GM12878 (cell line): ENCODE measurements around the gene GNAQ. TPM values are rescaled to one million over a fixed set of nuclear protein-coding genes. Genes with fewer than 3 reads are reported as not detected.

Source experiments
- ATAC-seq: fragments of 200-7000 bp; cut with Tn5 transposase; 3 replicates; pipeline ENCODE4 v1.9.1; 2020; ENCODE audit warnings: mild to moderate bottlenecking, moderate library complexity
- BruUV-seq: library from RNA; stranded (reverse); fragments of 400-500 nt; replicated peaks from 2 replicates; lab custom pipeline; 2021; lab: Mats Ljungman, UMichigan
- CTCF ChIA-PET: fragments of 300-600 bp; sonication (Branson Sonifier 250); formaldehyde crosslinking; extraction: SDS; loops from one replicate; lab custom pipeline; 2021; ENCODE audit warnings: inconsistent platforms; lab: Yijun Ruan, JAX
- POLR2A ChIA-PET: fragments of 350-600 bp; formaldehyde crosslinking; extraction: SDS; loops from one replicate; lab custom pipeline; 2021; ENCODE audit warnings: inconsistent platforms; lab: Charles Lee
- RAD21 ChIA-PET: fragments of 300-600 bp; sonication (Branson Sonifier 250); formaldehyde crosslinking; loops from one replicate; lab custom pipeline; 2023; ENCODE audit warnings: antibody characterized with exemption; ENCODE audit not compliant: unreplicated experiment; lab: Charles Lee
- SMC1A ChIA-PET: fragments of 300-600 bp; sonication (Branson Sonifier 250); formaldehyde crosslinking; loops from one replicate; lab custom pipeline; 2023; ENCODE audit not compliant: unreplicated experiment, uncharacterized antibody; lab: Charles Lee
- DNase-seq: peaks from one replicate; pipeline ENCODE4 v3.0.0-alpha.2; 2011; ENCODE audit warnings: low read depth, low spot score
- FAIRE-seq: peaks from 3 replicates; lab custom pipeline; 2011; peaks lifted over from hg19 to GRCh38; lab: Jason Lieb, UNC
- H2AFZ ChIP-seq: 2 replicates; pipeline ENCODE4 v1.6.0; 2011; ENCODE audit warnings: low read depth, low read length, control low read depth; ENCODE audit not compliant: control insufficient read depth
- H3K27ac ChIP-seq: 2 replicates; pipeline ENCODE4 v1.5.1; 2011; ENCODE audit warnings: control low read depth; ENCODE audit not compliant: control insufficient read depth, insufficient read depth
- H3K27me3 ChIP-seq, 2 experiments: replicated peaks in 1 of 2; 2 replicates each; pipeline versions ENCODE4 v1.6.0 to v1.6.1; 2011; ENCODE audit warnings: low read length in 1 of 2; ENCODE audit not compliant: control insufficient read depth in 2 of 2, insufficient read depth in 2 of 2
- H3K36me3 ChIP-seq, 2 experiments: 2 replicates each; pipeline ENCODE4 v1.5.1; 2011; ENCODE audit warnings: low read length in 1 of 2; ENCODE audit not compliant: control insufficient read depth in 2 of 2, insufficient read depth in 2 of 2
- H3K4me1 ChIP-seq: 2 replicates; pipeline ENCODE4 v1.6.1; 2011; ENCODE audit warnings: mild to moderate bottlenecking, low read length, moderate library complexity, mixed read lengths; ENCODE audit not compliant: control insufficient read depth, insufficient read depth
- H3K4me2 ChIP-seq: 2 replicates; pipeline ENCODE4 v1.6.0; 2011; ENCODE audit warnings: control low read depth; ENCODE audit not compliant: control insufficient read depth, insufficient read depth
- H3K4me3 ChIP-seq: fragments of 200-600 bp; sonication (generic); 2 replicates; pipeline ENCODE4 v1.5.1; 2016
- H3K79me2 ChIP-seq: 2 replicates; pipeline ENCODE4 v1.6.0; 2011; ENCODE audit warnings: low read length; ENCODE audit not compliant: control insufficient read depth, insufficient read depth
- H3K9ac ChIP-seq: 2 replicates; pipeline ENCODE4 v1.8.0; 2011; ENCODE audit warnings: low read length, control low read depth, mixed read lengths; ENCODE audit not compliant: control insufficient read depth, insufficient read depth
- H3K9me3 ChIP-seq: replicated peaks from 3 replicates; pipeline ENCODE4 v1.5.1; 2011; ENCODE audit warnings: mild to moderate bottlenecking, low read length; ENCODE audit not compliant: control insufficient read depth, insufficient read depth
- H4K20me1 ChIP-seq: 2 replicates; pipeline ENCODE4 v1.6.0; 2011; ENCODE audit not compliant: control insufficient read depth, insufficient read depth
- ATF7 ChIP-seq: fragments of 450-650 bp; IDR thresholded peaks from 2 replicates; pipeline ENCODE4 v1.6.1; 2016; ENCODE audit warnings: low read depth, mild to moderate bottlenecking
- CBFB ChIP-seq: IDR thresholded peaks from 2 replicates; pipeline ENCODE4 v1.6.1; 2016; ENCODE audit warnings: antibody characterized with exemption, low read depth
- CBX5 ChIP-seq: sonication (generic); IDR thresholded peaks from 2 replicates; pipeline ENCODE4 v1.6.1; 2016; ENCODE audit warnings: low read depth, moderate library complexity, mild to moderate bottlenecking, inconsistent platforms
- CHD1 ChIP-seq: IDR thresholded peaks from 2 replicates; pipeline ENCODE4 v1.6.1; 2012; ENCODE audit warnings: low read depth, low read length, improper control_type of control experiment
- CHD4 ChIP-seq: fragments of 200-600 bp; sonication (generic); IDR thresholded peaks from 2 replicates; pipeline ENCODE4 v1.6.1; 2016; ENCODE audit warnings: mild to moderate bottlenecking
- DPF2 ChIP-seq: fragments of 450-650 bp; IDR thresholded peaks from 2 replicates; pipeline ENCODE4 v1.6.1; 2017; ENCODE audit warnings: mild to moderate bottlenecking
- FOXK2 ChIP-seq: fragments of 450-650 bp; IDR thresholded peaks from 2 replicates; pipeline ENCODE4 v1.6.1; 2017; ENCODE audit warnings: mild to moderate bottlenecking, moderate library complexity
- JUND ChIP-seq: IDR thresholded peaks from 2 replicates; pipeline ENCODE4 v1.6.1; 2012; ENCODE audit warnings: low read depth, mild to moderate bottlenecking, low read length, improper control_type of control experiment, moderate library complexity
- KLF5 ChIP-seq: fragments of 450-650 bp; IDR thresholded peaks from 2 replicates; pipeline ENCODE4 v1.6.1; 2014; ENCODE audit warnings: mild to moderate bottlenecking; ENCODE audit not compliant: partially characterized antibody
- NFYB ChIP-seq: IDR thresholded peaks from 2 replicates; pipeline ENCODE4 v1.6.1; 2011; ENCODE audit warnings: low read depth, mild to moderate bottlenecking, low read length, improper control_type of control experiment, moderate library complexity; ENCODE audit not compliant: insufficient read depth
- PBX3 ChIP-seq: IDR thresholded peaks from 2 replicates; pipeline ENCODE4 v1.6.1; 2011; ENCODE audit warnings: mild to moderate bottlenecking, low read depth, low read length, moderate library complexity; ENCODE audit not compliant: insufficient replicate concordance
- POLR2AphosphoS5 ChIP-seq: IDR thresholded peaks from 2 replicates; pipeline ENCODE4 v1.6.1; 2011; ENCODE audit warnings: mild to moderate bottlenecking, low read length, inconsistent platforms
- SMAD1 ChIP-seq: fragments of 450-650 bp; IDR thresholded peaks from 2 replicates; pipeline ENCODE4 v1.6.1; 2018; ENCODE audit warnings: mild to moderate bottlenecking, low read depth; ENCODE audit not compliant: partially characterized antibody
- SREBF1 ChIP-seq: IDR thresholded peaks from 2 replicates; pipeline ENCODE4 v1.6.1; 2012; ENCODE audit warnings: mild to moderate bottlenecking, low read length
- WGBS: methylation state at CpG from one replicate; pipeline ENCODE4 v1.1.6; 2016; ENCODE audit warnings: low lambda C conversion rate; ENCODE audit not compliant: insufficient replicate concordance, insufficient coverage; ENCODE audit errors: missing lambda C conversion rate; 5-methylcytosine and 5-hydroxymethylcytosine counted together
- in situ Hi-C: fragments of 300-500 bp; cut with MboI; formaldehyde crosslinking; loops from 9 replicates; pipeline ENCODE4 v1.14.3; 2018; ENCODE audit warnings: mixed read lengths
- intact Hi-C: fragments of 100-400 bp; cut with micrococcal nuclease; formaldehyde crosslinking; loops from one replicate; pipeline ENCODE4 v1.14.2; 2022; ENCODE audit not compliant: unreplicated experiment
- polyA plus RNA-seq, 11 experiments: library from polyadenylated mRNA; depleted of rRNA in 4 of 11; unstranded in 6 of 11; stranded (reverse) in 5 of 11; fragments of >200 nt; fragmentation: Nextera tagmentation in 4 of 11; fragmentation: Illumina TruSeq in 1 of 11; extraction: Ambion mirVana in 4 of 11; extraction: Trizol in 1 of 11; gene quantifications; 1 replicate in 1 of 11; 2 replicates in 10 of 11; pipeline versions ENCODE4 v1.2.1 to v1.2.3, GENCODE V29; 2011 to 2016; ENCODE audit warnings: inconsistent platforms in 2 of 11, missing spikeins in 2 of 11, low read depth in 1 of 11
- total RNA-seq, 4 experiments: library from RNA; depleted of rRNA in 3 of 4; stranded (reverse); fragments of >200 nt in 3 of 4; fragmentation: Illumina TruSeq in 1 of 4; extraction: Trizol in 1 of 4; gene quantifications; 2 replicates each; pipeline versions ENCODE4 v1.2.1 to v1.2.3, GENCODE V29; 2013 to 2021
- TF ChIP-seq, protein P1 (sequence below), 3 experiments: IDR thresholded peaks in 2 of 3; conservative IDR thresholded peaks in 1 of 3; 2 replicates each; pipeline ENCODE4 v1.5.1; 2011; ENCODE audit warnings: low read depth in 3 of 3, low read length in 3 of 3, mild to moderate bottlenecking in 3 of 3, control low read depth in 2 of 3, moderate library complexity in 2 of 3, inconsistent platforms in 1 of 3, mixed read lengths in 1 of 3; ENCODE audit not compliant: control insufficient read depth in 2 of 3, insufficient read depth in 1 of 3; ENCODE audit errors: extremely low read depth in 1 of 3
- TF ChIP-seq, protein P2 (sequence below): fragments of 450-650 bp; IDR thresholded peaks from 2 replicates; pipeline ENCODE4 v1.6.1; 2018; ENCODE audit warnings: borderline replicate concordance, mild to moderate bottlenecking; ENCODE audit not compliant: partially characterized antibody

Gene GNAQ
- total and polyA plus RNA-seq, 10 of the 15 experiments (the other 5 are each of a cell fraction or from before 2014, with no cell fraction given) = 0.15 to 47.2 (median 0.49) TPM

- TF ChIP-seq, protein P1, sequence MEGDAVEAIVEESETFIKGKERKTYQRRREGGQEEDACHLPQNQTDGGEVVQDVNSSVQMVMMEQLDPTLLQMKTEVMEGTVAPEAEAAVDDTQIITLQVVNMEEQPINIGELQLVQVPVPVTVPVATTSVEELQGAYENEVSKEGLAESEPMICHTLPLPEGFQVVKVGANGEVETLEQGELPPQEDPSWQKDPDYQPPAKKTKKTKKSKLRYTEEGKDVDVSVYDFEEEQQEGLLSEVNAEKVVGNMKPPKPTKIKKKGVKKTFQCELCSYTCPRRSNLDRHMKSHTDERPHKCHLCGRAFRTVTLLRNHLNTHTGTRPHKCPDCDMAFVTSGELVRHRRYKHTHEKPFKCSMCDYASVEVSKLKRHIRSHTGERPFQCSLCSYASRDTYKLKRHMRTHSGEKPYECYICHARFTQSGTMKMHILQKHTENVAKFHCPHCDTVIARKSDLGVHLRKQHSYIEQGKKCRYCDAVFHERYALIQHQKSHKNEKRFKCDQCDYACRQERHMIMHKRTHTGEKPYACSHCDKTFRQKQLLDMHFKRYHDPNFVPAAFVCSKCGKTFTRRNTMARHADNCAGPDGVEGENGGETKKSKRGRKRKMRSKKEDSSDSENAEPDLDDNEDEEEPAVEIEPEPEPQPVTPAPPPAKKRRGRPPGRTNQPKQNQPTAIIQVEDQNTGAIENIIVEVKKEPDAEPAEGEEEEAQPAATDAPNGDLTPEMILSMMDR (IDR thresholded peaks at IDR 0.05 in 2 of 3, conservative IDR thresholded peaks at IDR 0.05 in 1 of 3; ENCODE audit: control insufficient read depth in 2 of 3, extremely low read depth in 1 of 3, insufficient read depth in 1 of 3, low read depth in 3 of 3, low read length in 3 of 3) = no peak
- TF ChIP-seq ATF7 = no peak
- TF ChIP-seq DPF2 = no peak
- no peak for TF ChIP-seq SREBF1
- TF ChIP-seq CHD1 = no peak
- TF ChIP-seq NFYB = no peak
- TF ChIP-seq, protein P2, sequence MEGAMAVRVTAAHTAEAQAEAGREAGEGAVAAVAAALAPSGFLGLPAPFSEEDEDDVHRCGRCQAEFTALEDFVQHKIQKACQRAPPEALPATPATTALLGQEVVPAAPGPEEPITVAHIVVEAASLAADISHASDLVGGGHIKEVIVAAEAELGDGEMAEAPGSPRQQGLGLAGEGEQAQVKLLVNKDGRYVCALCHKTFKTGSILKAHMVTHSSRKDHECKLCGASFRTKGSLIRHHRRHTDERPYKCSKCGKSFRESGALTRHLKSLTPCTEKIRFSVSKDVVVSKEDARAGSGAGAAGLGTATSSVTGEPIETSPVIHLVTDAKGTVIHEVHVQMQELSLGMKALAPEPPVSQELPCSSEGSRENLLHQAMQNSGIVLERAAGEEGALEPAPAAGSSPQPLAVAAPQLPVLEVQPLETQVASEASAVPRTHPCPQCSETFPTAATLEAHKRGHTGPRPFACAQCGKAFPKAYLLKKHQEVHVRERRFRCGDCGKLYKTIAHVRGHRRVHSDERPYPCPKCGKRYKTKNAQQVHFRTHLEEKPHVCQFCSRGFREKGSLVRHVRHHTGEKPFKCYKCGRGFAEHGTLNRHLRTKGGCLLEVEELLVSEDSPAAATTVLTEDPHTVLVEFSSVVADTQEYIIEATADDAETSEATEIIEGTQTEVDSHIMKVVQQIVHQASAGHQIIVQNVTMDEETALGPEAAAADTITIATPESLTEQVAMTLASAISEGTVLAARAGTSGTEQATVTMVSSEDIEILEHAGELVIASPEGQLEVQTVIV = no peak
- no peak for TF ChIP-seq CBFB
Measured at GRCh38 chr9:77677957-77678535, 353.6 kb downstream of the GNAQ start (continued).

- no peak overlapping the region for H3K4me3 ChIP-seq
- FAIRE-seq (no peak), ATAC-seq (no peak), DNase-seq (no peak)
- no peaks in the 10 kb centered on the region for H3K36me3 ChIP-seq
- no peaks in the 10 kb centered on the region for H4K20me1 ChIP-seq
- no TSS peak for BruUV-seq
- intact Hi-C loops = no loop called here
- H2AFZ ChIP-seq = no peak overlapping the region
- in situ Hi-C loops = no loop called here
- H3K4me2 ChIP-seq = no peak overlapping the region
- H3K79me2 ChIP-seq = no peaks in the 10 kb centered on the region
- no peaks in the 10 kb centered on the region for H3K4me1 ChIP-seq
- no peak overlapping the region for H3K9ac ChIP-seq
- ChIA-PET CTCF (no interaction called here), SMC1A (interaction anchor here (0.6 kb wide), 1 partner anchor 70 kb away, joined by 3 read pairs; no protein-coding TSS in a partner anchor), RAD21 (no interaction called here), POLR2A (no interaction called here)
- WGBS = 0% methylated on average over 4 of the region's 4 CpGs
- H3K27ac ChIP-seq = no peak overlapping the region
- TF ChIP-seq KLF5 (no peak), SMAD1 (no peak), JUND (no peak), POLR2AphosphoS5 (no peak), CBX5 (no peak), FOXK2 (no peak), PBX3 (no peak), CHD4 (no peak)
- H3K27me3 ChIP-seq = no peaks in the 10 kb centered on the region; a peak in 1 of 4 replicates
- no peaks in the 10 kb centered on the region for H3K9me3 ChIP-seq
Measured at GRCh38 chr9:77677397-77677796, 354.2 kb downstream of the GNAQ start.
